DND-41 (cell line): ENCODE data around the gene TMEM150A.
A peak's percentile ranks its signal among the peaks of the same experiment; 100 is the strongest.
"Not testable (repeated sequence)": the region's sequence is repeated elsewhere in the genome, so short reads cannot be mapped to it uniquely, and the experiment has no call there.

Experiments used
- ATAC-seq: fragments of 200-7000 bp; cut with Tn5 transposase; 3 replicates; pipeline ENCODE4 v1.9.1; 2021; ENCODE audit warnings: low read depth; ENCODE audit not compliant: insufficient read depth
- DNase-seq: peaks from one replicate; pipeline ENCODE4 v3.0.0-alpha.2; 2020
- H2AFZ ChIP-seq: 2 replicates; pipeline ENCODE4 v1.6.0; 2012; ENCODE audit warnings: low read depth, low read length
- H3K27ac ChIP-seq: 2 replicates; pipeline ENCODE4 v1.5.1; 2012; ENCODE audit warnings: low read length, inconsistent platforms
- H3K27me3 ChIP-seq: fragments of 200-600 bp; sonication (generic); 2 replicates; pipeline ENCODE4 v1.6.0; 2012; ENCODE audit warnings: low read length, mild to moderate bottlenecking, inconsistent platforms; ENCODE audit not compliant: insufficient read depth, poor library complexity
- H3K36me3 ChIP-seq: 2 replicates; pipeline ENCODE4 v1.5.1; 2012; ENCODE audit warnings: low read length, inconsistent platforms; ENCODE audit not compliant: insufficient read depth
- H3K4me1 ChIP-seq: 2 replicates; pipeline ENCODE4 v1.5.1; 2012; ENCODE audit warnings: mild to moderate bottlenecking, low read length; ENCODE audit not compliant: insufficient read depth
- H3K4me2 ChIP-seq: 2 replicates; pipeline ENCODE4 v1.6.0; 2012; ENCODE audit warnings: mild to moderate bottlenecking, moderate library complexity, low read length, inconsistent platforms; ENCODE audit not compliant: insufficient read depth
- H3K4me3 ChIP-seq, 2 experiments: fragments of 200-600 bp in 1 of 2; shearing (Covaris generic) in 1 of 2; 2 replicates each; pipeline ENCODE4 v1.5.1; 2012 to 2016; ENCODE audit warnings: inconsistent platforms in 2 of 2, low read length in 2 of 2, mild to moderate bottlenecking in 2 of 2, low read depth in 1 of 2, moderate library complexity in 1 of 2
- H3K79me2 ChIP-seq: 2 replicates; pipeline ENCODE4 v1.6.0; 2012; ENCODE audit warnings: low read length, inconsistent platforms; ENCODE audit not compliant: insufficient read depth
- H3K9ac ChIP-seq: 2 replicates; pipeline ENCODE4 v1.6.0; 2012; ENCODE audit warnings: low read depth, mild to moderate bottlenecking, inconsistent platforms, low read length, moderate library complexity
- H3K9me3 ChIP-seq: 2 replicates; pipeline ENCODE4 v1.5.1; 2012; ENCODE audit warnings: low read length, moderate library complexity, mild to moderate bottlenecking, inconsistent platforms; ENCODE audit not compliant: insufficient read depth, severe bottlenecking
- H4K20me1 ChIP-seq: 2 replicates; pipeline ENCODE4 v1.6.0; 2012; ENCODE audit warnings: low read length; ENCODE audit not compliant: insufficient read depth
- EZH2 ChIP-seq: IDR thresholded peaks from 3 replicates; pipeline ENCODE4 v1.6.1; 2012; ENCODE audit warnings: borderline replicate concordance, low read depth, mild to moderate bottlenecking, moderate library complexity, low read length, inconsistent platforms; ENCODE audit not compliant: severe bottlenecking
- TF ChIP-seq, protein P1 (sequence below): IDR thresholded peaks from 2 replicates; pipeline ENCODE4 v1.5.1; 2012; ENCODE audit warnings: borderline replicate concordance, low read length, moderate library complexity, mild to moderate bottlenecking; ENCODE audit not compliant: poor library complexity, severe bottlenecking; ENCODE audit errors: extremely low read depth

TMEM150A gene

GRCh38 chr2:85561280-85562212, 41.0 kb downstream of the TMEM150A start, which contains the start of gene GGCX:
Gene GGCX (minus strand): TSS chr2:85561493. CDS start chr2:85561428, 65 bp downstream.
- no peaks in the 10 kb centered on the region for H3K27me3 ChIP-seq
- H2AFZ ChIP-seq = peak within 1 kb of the TSS; percentile 96
- DNase-seq (peak; percentile 97), ATAC-seq (peak; percentile 93)
- no peaks in the 10 kb centered on the region for H3K9me3 ChIP-seq
- H4K20me1 ChIP-seq = peaks cover 3% of the 10 kb centered on the region; the same call in 1 of the 2 replicates
- peak within 1 kb of the TSS; percentile 81 to 90 for H3K4me3 ChIP-seq
- TF ChIP-seq, protein P1, sequence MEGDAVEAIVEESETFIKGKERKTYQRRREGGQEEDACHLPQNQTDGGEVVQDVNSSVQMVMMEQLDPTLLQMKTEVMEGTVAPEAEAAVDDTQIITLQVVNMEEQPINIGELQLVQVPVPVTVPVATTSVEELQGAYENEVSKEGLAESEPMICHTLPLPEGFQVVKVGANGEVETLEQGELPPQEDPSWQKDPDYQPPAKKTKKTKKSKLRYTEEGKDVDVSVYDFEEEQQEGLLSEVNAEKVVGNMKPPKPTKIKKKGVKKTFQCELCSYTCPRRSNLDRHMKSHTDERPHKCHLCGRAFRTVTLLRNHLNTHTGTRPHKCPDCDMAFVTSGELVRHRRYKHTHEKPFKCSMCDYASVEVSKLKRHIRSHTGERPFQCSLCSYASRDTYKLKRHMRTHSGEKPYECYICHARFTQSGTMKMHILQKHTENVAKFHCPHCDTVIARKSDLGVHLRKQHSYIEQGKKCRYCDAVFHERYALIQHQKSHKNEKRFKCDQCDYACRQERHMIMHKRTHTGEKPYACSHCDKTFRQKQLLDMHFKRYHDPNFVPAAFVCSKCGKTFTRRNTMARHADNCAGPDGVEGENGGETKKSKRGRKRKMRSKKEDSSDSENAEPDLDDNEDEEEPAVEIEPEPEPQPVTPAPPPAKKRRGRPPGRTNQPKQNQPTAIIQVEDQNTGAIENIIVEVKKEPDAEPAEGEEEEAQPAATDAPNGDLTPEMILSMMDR = peak; percentile 2
- TF ChIP-seq EZH2 = no peak
- H3K4me1 ChIP-seq = peaks cover 36% of the 10 kb centered on the region
- H3K79me2 ChIP-seq = peaks cover 47% of the 10 kb centered on the region
- peak within 1 kb of the TSS; percentile 84 for H3K4me2 ChIP-seq
- peak within 1 kb of the TSS; percentile 95 for H3K27ac ChIP-seq
- peaks cover 20% of the 10 kb centered on the region for H3K36me3 ChIP-seq
- peak within 1 kb of the TSS; percentile 91 for H3K9ac ChIP-seq

GRCh38 chr2:85560812-85561279, 41.7 kb downstream of the TMEM150A start:
- no peak; the same call in 2 of the 3 replicates for ATAC-seq
- no peak for TF ChIP-seq EZH2
- TF ChIP-seq, protein P1 = no peak
- Histone ChIP-seq H2AFZ (peak overlapping the region; percentile 96), H3K36me3 (peaks cover 24% of the 10 kb centered on the region), H3K9me3 (no peaks in the 10 kb centered on the region), H3K4me1 (peaks cover 36% of the 10 kb centered on the region), H3K4me2 (peak overlapping the region; percentile 84), H4K20me1 (peaks cover 3% of the 10 kb centered on the region; the same call in 1 of the 2 replicates), H3K27me3 (no peaks in the 10 kb centered on the region), H3K27ac (peak overlapping the region; percentile 95), H3K4me3 (peak overlapping the region; percentile 81 to 90; a peak in 3 of 4 replicates), H3K9ac (peak overlapping the region; percentile 91), H3K79me2 (peaks cover 47% of the 10 kb centered on the region)
- no peak for DNase-seq

GRCh38 chr2:85560403-85560726, 42.1 kb downstream of the TMEM150A start:
- Histone ChIP-seq H3K79me2 (peaks cover 47% of the 10 kb centered on the region), H3K27ac (peak overlapping the region; percentile 95; the same call in 1 of the 2 replicates), H3K4me2 (peak overlapping the region; percentile 84), H3K4me1 (peaks cover 36% of the 10 kb centered on the region), H3K36me3 (peaks cover 28% of the 10 kb centered on the region), H3K9ac (peak overlapping the region; percentile 91), H3K4me3 (peak overlapping the region; percentile 81 to 90; a peak in 3 of 4 replicates)
- H4K20me1 ChIP-seq, H3K27me3 ChIP-seq, H2AFZ ChIP-seq, DNase-seq, ATAC-seq, H3K9me3 ChIP-seq: not testable (repeated sequence)

DNA sequence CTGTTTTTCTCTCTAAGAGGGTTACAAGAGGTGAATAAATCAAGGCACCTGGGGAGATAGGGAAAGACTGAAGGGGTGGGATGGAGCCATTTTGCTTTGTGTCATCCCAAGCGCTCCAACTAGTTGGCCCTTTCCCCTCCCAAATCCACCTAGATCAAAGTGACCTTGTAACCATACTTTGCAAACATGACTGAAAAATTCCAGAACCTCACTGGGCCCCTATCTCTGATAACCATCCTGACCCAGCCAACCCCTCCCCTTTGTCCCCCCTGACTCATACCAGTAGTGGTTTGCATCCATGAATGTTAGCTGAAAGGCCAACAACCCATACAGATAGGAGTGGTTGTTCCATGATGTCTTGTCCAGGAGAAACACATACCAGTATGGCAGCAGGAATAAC, 44.3 kb downstream of the TMEM150A start:
- H3K36me3 ChIP-seq = peaks cover 48% of the 10 kb centered on the region
- no peak overlapping the region for H3K27ac ChIP-seq
- H3K9ac ChIP-seq = no peak overlapping the region
- peaks cover 3% of the 10 kb centered on the region; the same call in 1 of the 2 replicates for H4K20me1 ChIP-seq
- ATAC-seq (no peak), DNase-seq (no peak)
- no peaks in the 10 kb centered on the region for H3K27me3 ChIP-seq
- no peak overlapping the region for H2AFZ ChIP-seq
- TF ChIP-seq, protein P1 = no peak
- TF ChIP-seq EZH2 = no peak
- H3K4me1 ChIP-seq = peaks cover 32% of the 10 kb centered on the region
- H3K79me2 ChIP-seq = peaks cover 47% of the 10 kb centered on the region
- no peak overlapping the region for H3K4me3 ChIP-seq
- H3K4me2 ChIP-seq = no peak overlapping the region
- H3K9me3 ChIP-seq = no peaks in the 10 kb centered on the region
